GM19468 (cell line): ENCODE data around the gene POFUT1.
"Not testable (repeated sequence)": the region's sequence is repeated elsewhere in the genome, so short reads cannot be mapped to it uniquely, and the experiment has no call there.

Experiments
- ATAC-seq: cut with Tn5 transposase; IDR thresholded peaks from one replicate; pipeline ENCODE4 v1.9.1; 2021; ENCODE audit warnings: mild to moderate bottlenecking, moderate library complexity, moderate number of reproducible peaks; ENCODE audit not compliant: unreplicated experiment; ENCODE audit errors: extremely low read depth

POFUT1 gene

DNA sequence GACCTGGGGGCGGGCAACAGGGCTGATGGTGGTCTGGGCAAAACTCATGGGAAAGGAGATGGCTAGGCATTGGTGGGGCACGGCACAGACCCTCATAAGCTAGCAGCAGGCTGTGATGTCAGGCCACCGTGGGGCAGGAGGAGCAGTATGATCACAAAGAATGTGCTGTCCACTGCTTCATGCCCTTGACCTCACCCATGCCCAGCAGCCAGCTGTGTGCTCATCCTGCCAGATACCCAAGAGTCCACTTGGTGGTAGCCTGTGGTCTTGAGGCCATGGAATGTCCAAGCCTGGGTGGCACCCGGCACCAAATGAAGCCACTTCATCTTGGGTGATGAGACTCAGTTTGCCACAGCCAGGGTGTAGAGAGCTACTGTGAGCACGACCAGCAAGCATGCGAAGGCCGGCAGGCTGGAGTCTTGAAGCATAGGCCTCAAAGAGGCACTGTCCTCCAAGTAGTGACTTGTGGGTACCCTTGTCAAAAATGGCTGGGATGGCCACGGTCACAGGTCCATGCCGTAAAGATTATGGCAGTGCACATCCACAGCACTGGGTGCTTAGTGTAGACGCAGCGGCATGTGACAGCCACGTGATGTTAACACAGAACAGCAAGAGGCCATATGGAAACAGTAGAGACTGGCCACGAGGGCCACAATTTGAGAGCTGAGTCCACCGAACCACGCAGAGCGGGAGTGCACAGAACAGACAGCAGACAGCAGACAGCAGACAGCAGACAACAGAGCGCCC is 19.1 kb upstream of the POFUT1 start:
- no peak for ATAC-seq

DNA sequence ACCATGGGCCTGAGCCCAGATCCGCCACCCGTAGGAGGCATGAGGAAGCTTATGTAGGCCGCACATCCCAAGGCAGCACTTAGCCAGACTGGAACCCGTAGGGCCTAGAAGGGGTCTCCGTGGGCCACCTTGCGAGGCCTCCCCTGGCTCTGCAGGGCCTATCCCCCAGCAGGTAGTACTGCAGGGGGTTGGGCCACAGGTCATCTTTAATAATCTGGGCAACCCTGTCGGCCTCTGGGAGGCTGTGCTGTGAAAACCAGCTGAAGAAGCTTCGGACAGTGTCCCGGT is 18.6 kb upstream of the POFUT1 start:
- no peak for ATAC-seq

DNA sequence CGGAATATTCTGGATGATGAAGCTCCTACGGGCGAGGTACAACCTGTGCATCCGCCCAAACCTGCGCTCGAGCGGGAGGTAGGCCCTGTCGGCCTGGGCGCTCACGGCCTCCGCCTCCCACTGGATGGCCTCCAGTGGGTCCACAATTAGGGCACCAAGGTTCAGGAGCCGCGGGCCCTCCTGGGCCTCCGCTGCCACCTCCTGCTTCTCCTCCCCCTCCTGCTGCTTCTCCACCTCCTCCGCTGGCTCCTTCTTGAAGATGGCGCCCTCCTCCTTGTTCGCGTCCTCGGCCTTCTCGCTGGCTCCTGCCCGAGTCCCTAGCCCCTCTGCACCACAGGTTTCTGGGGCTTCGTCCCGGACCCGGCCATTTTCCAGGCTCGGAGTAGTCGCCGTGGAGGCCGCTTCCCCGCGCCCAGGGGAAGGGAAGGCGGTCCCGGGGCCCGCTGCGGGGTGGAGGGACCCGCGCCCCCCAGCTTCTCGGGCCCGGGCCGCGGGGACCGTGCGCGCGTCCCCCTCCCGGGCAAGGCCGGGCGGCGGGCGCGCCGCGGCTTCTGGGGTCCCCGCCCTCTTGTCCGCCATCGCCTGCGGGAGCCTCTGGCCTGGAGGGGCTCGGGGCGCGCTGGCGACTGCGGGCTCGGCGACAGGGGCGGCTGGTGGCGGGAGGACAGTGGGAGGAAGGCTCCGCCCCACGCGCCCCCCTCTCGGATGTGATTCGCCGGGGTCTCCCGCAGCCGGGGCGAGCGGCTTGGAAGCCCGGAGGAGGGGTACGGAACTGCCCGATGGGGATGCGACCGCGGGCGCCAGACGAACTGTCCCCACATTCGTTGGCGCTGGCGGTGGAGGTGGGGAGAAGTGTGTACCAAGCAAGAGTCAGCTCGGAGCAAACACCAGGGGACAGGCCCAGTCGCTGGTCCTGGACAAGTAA is 17.7 kb upstream of the POFUT1 start:
- no peak for ATAC-seq

DNA sequence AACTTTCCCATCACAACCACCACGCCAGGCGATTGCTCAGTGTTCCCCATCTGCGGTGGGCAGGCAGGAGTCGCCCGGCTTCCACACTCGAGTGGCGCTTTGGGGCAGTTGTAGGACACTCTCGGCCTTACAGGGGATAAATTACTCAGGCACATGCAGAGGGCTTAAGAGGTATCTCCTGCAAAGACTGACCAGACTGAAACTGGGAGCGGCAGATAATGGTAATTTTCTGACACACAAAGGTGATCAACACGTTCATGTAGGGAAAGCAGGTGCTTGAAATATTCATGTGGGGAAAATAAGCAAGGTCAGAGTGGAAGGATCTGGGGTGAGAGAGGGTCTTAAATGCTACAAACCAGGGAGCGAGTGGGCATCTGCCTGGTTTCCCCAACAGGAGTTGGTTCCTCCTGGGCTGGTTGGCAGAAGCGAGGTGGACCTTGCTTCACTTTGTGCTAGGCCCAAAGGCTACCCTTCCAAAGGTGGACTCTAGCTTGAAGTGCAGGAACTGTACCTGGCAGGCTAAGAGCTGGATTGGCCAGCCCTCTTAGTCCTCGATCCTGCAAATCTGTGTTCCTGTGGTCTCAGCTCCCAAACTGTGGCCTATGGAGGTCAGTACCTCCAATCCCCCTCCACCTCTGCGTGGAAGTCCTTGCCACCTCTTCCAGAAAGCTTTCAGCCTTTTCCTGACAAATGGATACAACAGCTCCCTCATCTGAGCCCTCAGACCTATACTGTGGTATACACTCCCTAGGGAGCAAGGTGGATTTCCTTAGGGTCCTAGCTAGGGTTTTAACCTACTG is 16.9 kb upstream of the POFUT1 start:
- no peak for ATAC-seq

DNA sequence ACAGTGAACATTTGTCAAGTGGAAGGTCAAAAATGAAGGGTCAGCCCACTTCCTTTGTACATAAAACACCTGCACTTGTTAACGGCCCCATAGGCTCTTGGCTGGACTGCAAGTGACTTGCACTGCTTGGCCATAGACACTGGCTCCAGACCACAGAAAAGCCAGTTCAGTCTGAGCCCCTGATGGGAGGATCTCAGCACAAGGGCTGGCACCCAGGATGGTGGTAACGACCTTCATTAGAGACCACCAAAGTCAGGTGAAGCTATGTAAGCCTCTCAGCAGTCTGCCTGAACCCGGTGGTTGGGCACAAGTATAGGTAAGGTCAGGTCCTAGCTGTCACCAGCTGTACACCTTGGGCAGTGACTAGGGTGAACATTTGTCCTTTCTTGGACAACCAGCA is 16.3 kb upstream of the POFUT1 start:
- ATAC-seq: no peak

DNA sequence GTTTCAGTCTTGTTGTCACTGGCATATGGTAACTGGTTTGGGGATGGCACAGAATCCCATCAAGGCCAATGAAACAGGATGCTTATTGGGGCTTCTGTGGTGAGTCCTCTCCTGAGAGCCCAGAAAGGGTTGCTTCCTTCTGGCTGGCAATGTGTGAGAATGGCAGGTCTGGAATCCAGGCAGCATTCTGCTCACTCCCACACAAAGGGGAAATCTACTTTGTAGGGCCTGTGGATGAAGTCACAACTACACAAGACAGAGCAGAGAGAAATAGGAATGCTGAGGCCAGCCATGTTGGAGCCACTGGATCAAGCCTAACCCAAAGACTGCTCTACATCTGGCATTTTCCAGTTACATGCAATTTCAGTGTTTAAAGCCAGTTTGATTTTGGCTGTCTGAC is 15.8 kb upstream of the POFUT1 start:
- ATAC-seq: no peak

DNA sequence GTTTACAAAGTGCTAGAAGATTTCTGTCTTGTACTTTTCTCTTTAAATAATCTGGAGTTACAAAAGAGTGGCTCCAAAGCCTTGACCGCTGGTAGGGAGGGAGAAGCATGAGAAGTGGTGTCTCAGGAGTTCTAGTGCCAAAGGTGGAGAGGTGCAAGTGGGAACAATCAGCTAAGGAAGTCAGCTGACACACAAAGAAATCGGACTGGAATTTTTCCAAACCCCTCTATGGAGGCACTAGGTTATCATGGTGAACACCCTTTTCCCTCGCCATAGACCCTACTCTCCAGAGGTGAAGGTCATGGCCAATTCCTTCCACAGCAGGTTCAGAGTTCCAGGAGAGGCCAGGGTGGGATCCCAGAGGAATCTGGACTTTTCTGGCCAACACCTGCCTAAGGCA is 15.0 kb upstream of the POFUT1 start:
- ATAC-seq: no peak

DNA sequence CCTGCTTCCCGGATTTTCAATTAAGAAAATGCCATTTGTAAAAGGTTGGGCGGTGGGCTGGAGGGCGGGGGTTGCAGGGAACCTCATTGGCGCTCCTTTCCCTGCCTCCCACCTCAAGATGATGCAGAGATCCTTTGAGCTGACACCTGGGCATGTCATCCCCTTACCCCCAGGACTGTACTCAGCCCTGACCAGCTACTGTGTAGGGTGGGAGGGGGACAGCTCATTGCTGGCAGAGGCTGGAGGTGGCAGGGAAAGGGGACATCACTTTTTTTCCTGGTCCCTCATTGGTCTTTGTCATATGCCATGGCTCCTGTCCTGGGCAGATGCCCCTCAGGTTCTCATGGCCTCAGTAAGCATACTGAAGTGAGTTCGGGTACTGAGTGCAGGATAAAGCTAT is 14.3 kb upstream of the POFUT1 start:
- ATAC-seq: not testable (repeated sequence)

DNA sequence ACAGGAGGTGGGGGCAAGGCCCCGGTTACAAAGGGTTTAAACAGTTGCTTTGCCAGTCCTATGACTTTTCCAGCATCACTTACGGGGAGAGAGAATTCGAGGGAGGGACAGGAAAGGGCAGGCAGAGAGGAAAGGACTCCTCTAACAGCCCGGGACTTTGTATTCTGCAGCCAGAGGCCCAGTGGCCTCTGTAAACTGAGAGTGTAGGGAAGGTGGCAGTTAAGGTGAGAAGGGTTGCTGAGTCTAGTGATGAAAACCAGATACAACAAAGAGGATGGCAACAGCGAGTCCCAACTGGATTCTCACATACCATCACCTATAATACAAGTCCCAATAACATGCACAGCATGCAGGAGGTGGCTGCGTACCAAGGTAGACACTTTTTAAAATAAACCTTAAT is 13.7 kb upstream of the POFUT1 start:
- no peak for ATAC-seq

DNA sequence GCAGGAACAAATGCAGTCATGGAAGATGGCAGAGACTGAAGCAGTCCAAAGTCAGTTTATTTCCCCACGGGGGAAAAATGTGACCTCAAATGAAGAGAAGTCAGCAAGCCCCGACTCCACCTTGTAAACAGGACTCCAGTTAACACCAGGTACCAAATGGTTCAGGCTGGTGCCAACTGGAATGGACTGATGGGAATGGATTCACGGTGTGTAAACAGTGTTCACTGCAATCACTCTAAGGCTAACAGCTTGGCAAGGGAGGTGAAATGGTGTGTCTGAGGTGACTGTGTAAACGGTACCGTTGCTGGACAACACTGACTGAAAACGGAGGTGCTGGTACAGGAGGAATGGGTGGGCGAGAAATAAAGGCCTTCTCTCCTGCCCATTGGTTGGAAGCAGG is 12.1 kb upstream of the POFUT1 start:
- ATAC-seq: no peak

DNA sequence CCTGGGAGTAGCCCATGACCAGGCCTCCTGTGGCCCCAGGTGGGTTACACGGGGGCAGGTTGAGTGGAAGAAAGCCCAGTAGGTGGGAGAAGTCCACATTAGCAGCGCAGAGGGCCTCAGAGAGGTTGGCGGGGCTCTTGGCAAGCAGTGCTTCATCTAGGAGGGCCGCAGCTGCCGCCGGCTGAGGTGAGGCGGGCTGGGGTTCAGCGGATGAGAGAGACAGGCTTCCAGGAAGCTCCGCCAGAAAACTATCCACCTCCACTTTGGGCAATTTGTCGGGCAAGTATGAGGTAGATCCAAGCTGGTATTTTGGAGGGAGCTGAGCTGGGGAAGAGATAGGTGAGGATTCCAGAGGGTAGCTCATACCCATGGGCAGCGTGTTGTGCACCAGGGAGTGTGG is 11.1 kb upstream of the POFUT1 start:
- ATAC-seq: not testable (repeated sequence)

DNA sequence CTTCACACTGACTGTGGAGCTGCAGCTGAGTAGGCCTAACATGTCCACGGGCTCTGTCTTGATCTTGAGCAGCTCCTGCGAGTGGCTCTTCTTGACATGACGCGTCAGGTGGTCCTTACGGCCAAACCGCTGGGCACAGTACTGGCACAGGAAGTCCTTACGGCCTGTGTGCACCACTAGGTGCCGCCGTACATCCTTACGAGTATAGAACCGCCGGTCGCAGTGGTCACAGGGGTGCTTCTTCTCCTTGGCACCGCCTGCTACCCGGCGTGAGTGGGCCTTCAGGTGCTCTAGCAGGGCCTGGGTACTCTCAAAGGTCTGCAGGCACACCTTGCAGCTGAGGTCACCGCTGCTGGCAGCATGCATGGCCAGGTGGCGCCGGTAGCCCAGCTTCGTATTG is 10.5 kb upstream of the POFUT1 start:
- ATAC-seq: not testable (repeated sequence)

DNA sequence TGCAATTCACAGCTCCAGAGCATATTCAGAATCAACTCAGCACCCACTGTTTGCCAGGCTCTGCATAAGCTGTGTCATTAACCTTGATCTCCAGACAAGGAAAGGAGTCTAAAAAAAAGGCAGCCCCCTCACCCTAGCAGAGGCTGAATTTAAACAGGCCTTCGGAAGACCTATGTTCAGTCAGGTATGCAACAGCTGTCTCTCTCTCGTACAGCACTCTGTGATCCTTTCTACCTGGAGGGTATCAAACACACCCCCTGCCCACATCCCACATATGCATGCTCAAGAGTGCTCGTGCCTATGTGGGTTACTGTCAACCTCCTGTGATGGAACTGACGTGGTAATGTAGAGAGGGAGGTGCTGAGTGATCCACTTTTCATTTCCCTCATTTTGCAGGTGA is 8.7 kb upstream of the POFUT1 start:
- ATAC-seq: no peak

DNA sequence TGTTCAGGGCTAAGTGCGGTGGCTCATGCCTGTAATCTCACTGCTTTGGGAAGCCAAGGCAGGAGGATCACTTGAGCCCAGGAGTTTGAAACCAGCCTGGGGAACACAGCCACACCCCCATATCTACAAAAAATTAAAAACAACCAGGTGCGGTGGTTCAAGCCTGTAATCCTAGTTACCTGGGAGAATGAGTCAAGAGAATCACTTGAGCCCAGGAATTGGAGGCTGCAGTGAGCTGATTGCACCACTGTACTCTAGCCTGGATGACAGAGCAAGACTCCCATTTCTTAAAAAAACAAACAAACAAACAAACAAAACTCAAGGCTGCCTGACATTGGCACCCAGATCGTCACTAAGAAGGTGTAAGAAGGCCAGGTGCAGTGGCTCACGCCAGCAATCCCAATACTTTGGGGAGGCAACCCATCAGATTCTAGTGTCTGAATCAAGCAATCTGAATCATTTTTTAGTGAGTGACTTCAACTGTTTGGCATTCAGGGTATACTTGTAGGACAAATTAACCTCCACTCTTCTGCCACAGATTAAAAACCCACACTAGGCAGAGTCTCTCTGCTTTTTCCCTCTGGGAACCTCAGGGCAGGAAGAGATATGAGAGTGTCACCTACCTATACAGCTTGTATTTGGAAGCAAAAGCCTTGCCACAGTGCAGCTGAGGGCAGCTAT is 6.2 kb upstream of the POFUT1 start:
- ATAC-seq: no peak

DNA sequence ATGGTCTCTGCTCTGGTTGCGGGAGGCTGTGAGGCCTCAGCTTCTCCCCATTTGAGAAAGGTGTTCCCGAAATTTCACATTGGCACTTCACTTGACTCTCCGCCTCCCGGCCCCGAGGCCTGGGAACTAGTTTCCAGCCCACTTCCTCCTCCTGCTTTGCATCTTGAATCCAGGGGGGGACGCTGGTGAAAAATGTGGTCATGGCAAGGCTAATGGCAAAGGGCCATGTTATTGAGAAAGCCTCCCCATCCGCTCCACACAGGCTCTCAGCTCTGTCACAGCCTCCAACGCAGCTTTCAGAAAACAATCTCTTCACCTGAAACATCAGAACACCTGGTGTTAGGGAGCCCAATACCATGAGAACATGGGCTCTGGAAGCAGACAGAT is 5.7 kb upstream of the POFUT1 start:
- no peak for ATAC-seq

DNA sequence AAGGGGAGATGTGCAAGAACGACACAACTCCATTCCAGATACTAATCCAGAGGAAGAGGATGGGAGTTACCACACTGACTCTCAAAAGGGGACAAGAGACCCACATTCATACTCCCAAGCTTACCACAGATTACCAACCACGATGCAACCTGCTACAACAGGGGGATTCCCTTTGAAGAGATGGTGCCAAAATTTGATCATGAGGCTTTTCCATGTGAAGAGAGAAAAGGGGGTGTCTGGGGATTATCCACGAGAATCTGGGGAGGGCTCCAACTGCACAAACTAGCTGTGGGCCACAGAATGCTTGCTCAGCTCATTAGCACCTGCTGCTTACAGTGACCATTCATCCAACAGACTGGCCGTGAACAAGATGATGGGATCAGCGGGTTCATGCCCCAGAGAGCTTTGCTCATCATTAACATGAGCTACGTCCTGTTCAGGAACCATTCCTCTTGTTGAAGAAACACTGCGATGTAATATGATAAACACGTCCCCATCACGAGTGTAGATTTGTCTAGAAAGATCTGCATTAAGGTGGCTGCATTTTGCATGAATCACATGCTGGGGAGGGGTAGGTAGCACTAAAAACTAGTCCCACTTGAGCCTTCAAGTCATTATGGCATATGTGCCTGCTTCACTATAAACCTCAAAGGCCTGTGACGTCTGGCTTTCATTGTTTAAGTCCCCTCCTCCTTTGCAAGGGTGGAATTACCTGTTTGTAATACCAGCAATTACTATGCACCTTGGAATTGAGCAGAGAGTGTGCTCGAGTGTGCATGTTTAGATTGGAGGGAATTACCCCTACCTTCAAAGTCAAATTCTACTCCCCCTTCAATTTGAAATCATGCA is 4.1 kb upstream of the POFUT1 start:
- no peak for ATAC-seq

DNA sequence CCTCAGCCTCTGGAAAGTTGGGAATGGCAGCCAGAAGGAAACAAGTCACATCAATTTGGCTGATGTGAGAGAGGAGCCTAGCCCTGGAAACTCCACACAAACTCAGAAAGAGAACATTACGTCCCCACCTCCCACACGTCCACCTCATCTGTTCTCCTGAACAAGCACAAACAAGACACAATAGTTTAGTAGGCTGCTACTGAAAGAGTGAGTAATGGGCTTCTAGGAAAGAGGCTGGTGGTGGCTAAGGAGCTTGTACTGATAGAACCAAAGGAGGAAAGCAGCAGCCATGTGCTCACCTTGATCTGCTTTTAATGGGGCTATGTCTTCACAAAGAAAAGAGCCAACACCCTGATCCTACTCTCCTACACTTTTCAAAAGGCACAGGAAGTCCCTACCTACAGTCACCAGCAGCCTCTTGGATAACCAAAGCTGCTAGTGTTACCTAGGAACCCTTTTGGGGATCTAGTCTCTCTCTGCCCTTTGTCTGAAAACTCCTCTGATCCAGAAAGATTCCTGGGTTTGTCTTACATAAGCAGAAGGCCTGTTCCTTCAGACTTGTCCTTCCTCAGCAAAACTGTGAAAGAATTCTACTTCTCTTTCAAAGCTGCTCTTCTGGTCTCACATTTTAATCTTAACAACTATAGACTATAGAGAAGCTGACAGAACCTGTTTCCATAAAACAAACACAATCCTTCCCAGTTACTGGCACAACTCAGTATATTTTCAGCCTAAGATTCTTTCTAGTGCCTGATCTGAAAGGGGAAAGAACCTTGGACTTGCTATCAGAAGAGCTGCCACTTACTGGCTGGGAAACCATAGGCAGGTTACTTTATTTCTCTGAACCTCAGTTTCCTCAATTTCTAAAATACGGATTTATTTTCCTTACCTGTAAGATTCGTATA is 3.2 kb upstream of the POFUT1 start:
- ATAC-seq: no peak

DNA sequence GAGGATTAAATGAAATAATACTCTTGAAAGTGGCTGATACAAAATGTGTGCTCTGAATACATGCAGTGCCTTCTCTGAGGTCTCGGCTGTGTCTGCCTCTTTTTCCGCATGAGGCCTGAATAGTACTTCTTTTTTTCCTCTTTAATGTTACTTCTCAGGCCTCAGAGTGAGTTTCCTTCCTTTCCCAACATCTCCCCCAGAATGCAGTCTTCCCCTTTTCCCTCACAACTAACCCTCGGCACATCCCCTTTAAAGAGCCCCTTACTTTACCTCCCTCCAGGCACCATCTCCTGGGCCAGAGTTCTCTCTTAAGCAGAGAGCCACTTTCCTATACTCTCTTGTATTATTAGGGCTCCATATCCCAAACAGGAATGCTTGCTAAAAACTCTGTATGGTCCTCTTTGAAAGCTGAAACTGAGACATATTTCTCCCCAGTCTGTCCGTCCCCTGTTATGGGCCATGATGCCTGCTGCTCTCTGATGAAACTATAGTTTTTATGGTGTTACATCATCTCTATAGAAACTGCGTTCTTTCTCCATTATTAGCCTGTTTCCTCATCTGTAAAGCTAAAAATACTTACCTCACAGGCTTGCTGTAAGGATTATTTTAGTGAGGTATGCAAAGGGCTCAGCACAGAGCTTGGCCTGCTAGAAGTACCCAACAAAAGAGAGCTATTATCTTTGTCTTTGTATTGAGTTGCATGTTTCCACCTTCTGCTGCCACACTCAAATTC is 2.4 kb upstream of the POFUT1 start:
- no peak for ATAC-seq
